ENCODE results near the gene ZNF317.
"Not testable (repeated sequence)": the region's sequence is repeated elsewhere in the genome, so short reads cannot be mapped to it uniquely, and the experiment has no call there.

ZNF317 gene

DNA sequence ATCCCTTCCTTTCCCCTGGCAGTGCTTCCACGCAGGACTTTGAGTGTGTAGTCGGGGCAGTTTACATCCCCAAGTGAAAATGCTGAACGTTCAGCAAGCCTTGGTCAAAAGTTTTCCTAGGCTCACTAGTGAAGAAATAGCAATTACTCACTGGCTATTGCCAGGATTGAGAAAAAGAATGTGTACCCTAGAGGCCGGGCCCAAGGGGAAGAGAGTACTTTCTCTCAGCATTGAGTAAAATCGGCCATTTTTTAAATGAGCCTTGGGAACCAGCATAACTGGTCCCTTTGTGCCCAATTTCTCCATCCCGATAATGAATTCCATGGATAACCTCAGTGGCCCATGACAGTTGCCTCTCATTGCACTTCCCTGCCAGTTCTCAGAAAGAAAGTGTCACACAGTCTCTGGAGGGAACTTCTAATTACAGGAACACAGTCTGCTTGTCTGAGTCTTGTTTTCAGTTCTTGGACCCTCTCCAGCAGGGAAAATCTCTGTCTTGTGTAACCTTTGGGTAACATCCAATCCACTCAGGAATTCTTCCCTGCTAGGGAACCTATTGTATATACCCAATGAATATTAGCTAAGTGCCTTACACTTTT, 31.3 kb downstream of the ZNF317 start:
- TF ChIP-seq CTCF (conservative IDR thresholded peaks at IDR 0.05) = no peak
- no peak overlapping the region for H3K27ac ChIP-seq

- no peak for TF ChIP-seq CTCF (conservative IDR thresholded peaks at IDR 0.05)
- H3K27ac ChIP-seq = no peak overlapping the region
Observed at GRCh38 chr19:9175326-9175725, 35.1 kb downstream of the ZNF317 start.

GRCh38 chr19:9178901-9179300, 38.7 kb downstream of the ZNF317 start, which contains the start of gene OR7D2:
TSS of gene OR7D2 (plus strand) at chr19:9178979. CDS start at chr19:9185782, 6,803 bp downstream.
- H3K27ac ChIP-seq = no peak within 1 kb of the TSS
- TF ChIP-seq CTCF (conservative IDR thresholded peaks at IDR 0.05) = no peak

GRCh38 chr19:9183000-9183399, 42.8 kb downstream of the ZNF317 start:
- no peak for TF ChIP-seq CTCF (conservative IDR thresholded peaks at IDR 0.05)
- no peak overlapping the region for H3K27ac ChIP-seq

DNA sequence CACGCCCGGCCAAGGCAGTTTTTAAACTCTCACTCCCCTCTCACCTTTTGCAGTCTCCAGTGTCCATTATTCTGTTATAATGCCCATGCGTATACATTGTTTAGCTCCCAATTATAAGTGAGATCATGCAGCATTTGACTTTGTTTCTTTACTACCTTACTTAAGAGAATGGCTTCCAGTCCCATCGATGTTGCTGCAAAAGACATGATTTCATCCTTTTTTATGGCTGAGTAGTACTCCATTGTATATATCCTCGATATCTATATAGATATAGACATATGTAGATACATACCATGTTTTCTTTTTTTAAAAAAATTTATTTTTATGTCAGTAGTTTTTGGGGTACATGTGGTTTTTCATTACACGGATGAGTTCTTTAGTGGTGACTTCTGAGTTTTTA, 47.0 kb downstream of the ZNF317 start:
- no peak for TF ChIP-seq CTCF (conservative IDR thresholded peaks at IDR 0.05)
- H3K27ac ChIP-seq = no peak overlapping the region

DNA sequence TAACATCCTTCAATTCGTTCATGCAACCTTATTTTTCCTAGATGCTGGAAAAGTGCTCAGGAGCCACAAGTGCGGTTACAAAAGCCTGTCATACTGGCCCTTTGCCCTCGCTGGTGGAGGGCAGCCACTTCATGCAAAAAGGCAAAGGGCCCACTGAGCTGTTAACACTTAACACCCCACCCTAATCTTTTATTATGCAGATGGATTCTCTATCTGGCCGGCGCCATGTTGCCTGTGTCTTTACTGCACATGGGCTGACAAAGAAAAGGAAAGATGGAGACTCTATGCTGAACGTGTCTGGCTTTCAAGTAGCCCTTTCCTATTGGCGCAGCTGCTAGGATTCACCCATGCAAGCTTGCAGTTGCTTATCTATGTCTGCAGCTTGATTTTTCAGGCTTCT, 49.3 kb downstream of the ZNF317 start:
- H3K27ac ChIP-seq = no peak overlapping the region
- no peak for TF ChIP-seq CTCF (conservative IDR thresholded peaks at IDR 0.05)

GRCh38 chr19:9198044-9198443, 57.8 kb downstream of the ZNF317 start:
- not testable (repeated sequence) for H3K27ac ChIP-seq

GRCh38 chr19:9205501-9206113, 65.4 kb downstream of the ZNF317 start:
- H3K27ac ChIP-seq = no peak overlapping the region
- peak; percentile 82 for TF ChIP-seq CTCF (conservative IDR thresholded peaks at IDR 0.05)

All from VCaP (cell line).